GM18511 (cell line): ENCODE data around the gene RPL28.
"Not testable (repeated sequence)": the region's sequence is repeated elsewhere in the genome, so short reads cannot be mapped to it uniquely, and the experiment has no call there.

Experiments
- ATAC-seq: cut with Tn5 transposase; IDR thresholded peaks from one replicate; pipeline ENCODE4 v1.9.1; 2021; ENCODE audit warnings: mild to moderate bottlenecking, moderate library complexity; ENCODE audit not compliant: unreplicated experiment

Gene RPL28

DNA sequence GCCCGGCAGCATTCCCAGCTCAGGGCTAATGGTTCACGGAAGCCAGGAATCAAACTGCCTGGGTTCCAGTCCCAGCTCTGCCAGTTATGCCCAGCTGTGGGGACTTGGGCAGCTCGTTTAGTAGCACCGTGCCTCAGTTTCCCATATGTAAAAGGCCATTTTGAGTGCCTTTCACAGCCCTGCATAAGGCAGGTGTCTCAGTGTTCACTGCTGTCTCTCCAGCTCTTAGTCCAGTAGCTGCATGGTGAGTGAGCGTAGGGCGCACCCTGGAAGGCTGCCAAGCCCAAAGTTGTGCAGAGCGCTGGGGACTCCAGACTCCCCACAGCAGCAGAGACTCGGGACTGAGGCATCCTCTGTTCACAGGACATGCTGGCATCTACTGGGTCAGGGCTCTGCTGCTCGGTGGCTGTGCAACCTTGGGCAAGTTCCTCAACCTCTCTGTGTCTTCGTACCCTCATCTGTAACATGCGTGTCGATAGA, 5.5 kb downstream of the RPL28 start:
- ATAC-seq: no peak

- ATAC-seq: no peak
These were observed 6.2 kb downstream of the RPL28 start for GRCh38 chr19:55391702-55392615.

- ATAC-seq: no peak
These were observed 7.4 kb downstream of the RPL28 start for GRCh38 chr19:55392820-55393761.

- no peak for ATAC-seq
These were observed 12.6 kb downstream of the RPL28 start for GRCh38 chr19:55398200-55398925.

GRCh38 chr19:55400281-55401087, 14.8 kb downstream of the RPL28 start:
- ATAC-seq: no peak

DNA sequence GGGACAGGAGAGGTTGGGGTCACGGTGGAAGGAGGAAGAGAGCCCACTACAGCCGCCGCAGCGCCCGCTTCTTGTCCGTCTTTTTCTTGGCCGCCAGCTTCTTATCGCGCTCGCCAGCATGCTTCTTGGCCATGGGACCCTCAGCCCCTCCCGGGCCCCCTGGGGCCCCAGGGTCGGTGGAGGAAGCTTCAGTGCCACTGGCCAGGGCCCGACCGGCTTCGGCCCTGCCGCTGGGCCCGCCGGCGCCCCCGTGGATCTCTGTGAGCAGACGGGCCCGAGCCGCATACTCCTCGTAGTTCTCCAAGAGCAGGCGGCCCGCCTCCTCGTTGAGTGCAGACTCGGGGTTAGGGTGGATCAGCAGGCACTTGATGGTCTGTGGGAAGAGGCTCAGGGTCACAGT, 15.7 kb downstream of the RPL28 start:
- not testable (repeated sequence) for ATAC-seq

DNA sequence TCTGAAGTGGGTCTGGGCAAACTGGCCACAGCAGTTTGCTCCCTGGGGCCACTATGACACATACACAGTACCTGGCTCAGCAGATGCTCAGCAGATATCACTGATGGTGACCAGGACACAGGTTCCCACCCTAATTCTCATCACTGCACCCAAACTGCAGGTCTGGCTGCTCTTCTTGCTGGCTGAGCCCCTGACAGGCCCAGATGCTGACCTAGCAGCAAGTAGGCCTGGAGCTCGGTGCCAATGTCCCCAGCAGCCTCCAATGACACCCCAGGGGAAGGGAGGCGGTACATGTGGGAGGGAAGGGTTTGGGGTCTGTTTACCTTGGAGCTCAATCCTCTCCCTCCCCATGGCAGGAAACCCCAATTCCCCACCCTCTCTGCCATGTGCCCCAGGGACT, 16.8 kb downstream of the RPL28 start:
- no peak for ATAC-seq

GRCh38 chr19:55405638-55406037, 19.9 kb downstream of the RPL28 start:
- no peak for ATAC-seq

- ATAC-seq: no peak
These were observed 20.5 kb downstream of the RPL28 start for GRCh38 chr19:55406091-55406825.

DNA sequence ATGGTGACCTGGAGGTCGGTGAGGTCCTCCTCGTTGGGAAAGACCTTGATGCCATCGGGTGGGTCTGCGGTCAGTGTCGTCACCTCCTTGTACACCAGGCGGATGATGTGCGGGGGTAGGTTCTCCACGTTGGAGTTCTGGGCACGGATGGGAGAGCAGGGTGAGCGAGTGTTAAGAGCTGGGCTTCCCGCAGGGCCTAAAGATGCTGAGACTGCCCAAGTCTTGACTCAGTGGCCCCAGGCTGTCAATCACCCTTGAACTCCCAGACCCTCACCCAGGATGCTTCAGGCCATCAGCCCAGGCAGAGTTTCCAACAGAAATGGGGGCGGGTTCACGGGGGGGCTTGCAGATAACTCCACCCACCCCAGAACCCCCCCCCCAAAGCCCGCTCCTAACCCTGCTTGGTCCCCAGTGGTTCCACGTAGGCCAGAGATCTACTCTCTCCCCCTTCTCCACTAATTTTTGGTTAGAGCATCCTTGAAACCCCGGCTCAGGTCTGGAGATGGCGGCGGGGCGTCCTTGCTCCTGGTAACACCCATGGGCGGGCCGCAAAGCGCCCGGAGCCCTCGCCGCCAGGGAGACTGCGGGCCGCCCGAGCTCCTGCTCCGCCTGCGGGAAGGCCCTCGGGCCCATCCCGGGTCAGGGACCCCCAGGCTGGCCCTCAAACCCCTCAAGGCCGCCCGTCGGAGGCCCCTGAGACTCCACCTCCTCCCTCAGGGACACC, 21.3 kb downstream of the RPL28 start:
- ATAC-seq: peak; percentile 4

- ATAC-seq: not testable (repeated sequence)
These were observed 21.7 kb downstream of the RPL28 start, which contains the start of gene UBE2S for GRCh38 chr19:55407550-55407799. TSS of gene UBE2S (minus strand) at chr19:55407788. CDS start at chr19:55407589, 199 bp downstream.

DNA sequence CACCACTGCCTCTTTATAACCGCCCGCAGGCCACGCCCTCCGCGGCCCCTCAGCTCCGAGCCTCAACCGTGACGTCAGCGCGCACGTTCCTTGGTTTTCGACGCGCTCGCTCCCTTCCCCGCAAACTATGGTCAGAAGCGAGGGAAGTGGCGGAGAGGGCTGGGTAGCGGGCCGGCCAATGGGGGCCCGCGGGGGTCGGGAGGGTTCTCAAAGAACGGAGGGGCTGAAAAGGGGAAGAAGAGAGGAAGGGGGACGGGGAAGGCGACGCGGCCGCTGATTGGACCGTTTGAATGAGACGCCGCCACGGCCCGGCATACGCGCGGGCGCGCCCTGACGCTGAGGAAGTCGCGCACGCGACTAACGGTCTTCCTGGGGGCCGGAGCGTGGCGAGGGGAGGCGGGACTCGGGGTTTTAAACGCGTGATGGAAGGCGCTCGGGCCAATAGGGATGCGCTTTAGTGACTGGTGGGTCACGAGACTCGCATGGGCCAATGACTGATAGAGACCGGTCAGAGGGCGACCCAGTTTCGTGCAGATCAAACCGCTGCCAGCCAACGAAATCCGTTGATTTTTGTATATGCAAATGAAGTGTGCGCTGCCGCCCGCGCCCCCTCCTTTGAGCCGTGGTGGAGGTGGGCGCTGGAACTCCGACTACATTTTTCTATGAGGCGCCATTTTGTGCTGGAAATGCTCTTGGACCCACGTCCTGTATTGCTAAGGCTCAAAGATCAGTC, 22.2 kb downstream of the RPL28 start:
- ATAC-seq: peak; percentile 89

GRCh38 chr19:55408533-55408872, 22.8 kb downstream of the RPL28 start:
- no peak for ATAC-seq

- ATAC-seq: not testable (repeated sequence)
These were observed 23.4 kb downstream of the RPL28 start for GRCh38 chr19:55409179-55409578.

DNA sequence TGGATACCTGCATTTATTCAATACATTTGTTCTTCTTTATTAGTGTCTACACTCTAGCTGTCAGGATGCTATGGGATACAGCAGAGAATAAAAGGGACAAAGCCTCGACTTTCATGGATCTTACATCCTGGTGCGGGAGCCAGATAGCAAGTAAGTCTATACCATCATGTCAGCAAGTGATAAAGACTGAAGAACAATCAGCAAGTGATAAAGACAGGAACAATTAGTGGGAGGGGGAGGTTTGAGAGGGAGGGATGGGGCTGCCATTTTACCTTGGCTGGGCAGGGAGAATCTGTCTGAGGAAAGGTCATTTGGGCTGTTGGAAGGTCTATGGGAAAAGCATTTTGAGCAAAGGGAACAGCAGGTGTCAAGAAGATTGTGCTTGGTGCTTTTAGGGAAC, 24.4 kb downstream of the RPL28 start:
- no peak for ATAC-seq

GRCh38 chr19:55418185-55418584, 32.5 kb downstream of the RPL28 start:
- ATAC-seq: no peak

- no peak for ATAC-seq
These were observed 33.4 kb downstream of the RPL28 start for GRCh38 chr19:55419103-55419502.

DNA sequence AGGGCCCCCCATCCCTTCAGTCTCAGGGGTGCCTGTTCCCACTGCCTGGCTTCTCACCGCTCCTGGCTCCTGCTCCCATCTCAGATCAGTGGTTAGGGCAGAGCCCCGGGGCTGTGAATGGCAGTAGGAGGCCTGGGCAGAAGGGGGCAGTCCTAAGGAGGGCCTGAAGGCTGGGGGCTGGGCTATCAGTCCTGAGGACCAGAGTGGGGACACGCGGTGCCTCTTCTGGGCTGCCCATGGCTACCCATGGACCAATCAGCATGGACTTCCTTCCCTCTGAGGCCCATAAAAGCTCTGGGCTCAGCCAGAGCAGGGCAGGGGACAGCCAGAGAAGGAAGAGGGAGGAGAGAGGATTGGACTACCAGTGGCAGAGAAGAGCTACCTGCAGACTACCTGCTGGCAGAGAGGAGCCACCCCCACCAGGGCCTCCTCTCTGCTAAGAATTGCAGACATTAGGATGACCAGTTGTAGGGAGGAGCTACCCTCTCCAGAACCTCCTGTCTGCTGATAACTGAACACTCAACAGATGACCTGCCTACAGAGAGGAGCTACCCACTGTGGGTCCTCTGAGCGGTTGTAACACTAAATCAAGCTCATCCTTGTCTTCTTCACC, 34.0 kb downstream of the RPL28 start:
- no peak for ATAC-seq
